Inflammatory macrophage treated with lipopolysaccharide for 1 hour (primary cell): ENCODE measurements around the gene SNX1.
A peak's percentile ranks its signal among the peaks of the same experiment; 100 is the strongest.

Experiments
- DNase-seq, 2 donors: peaks; one replicate each; pipeline ENCODE4 v3.0.0-alpha.2; 2020 to 2022

Gene SNX1

DNA sequence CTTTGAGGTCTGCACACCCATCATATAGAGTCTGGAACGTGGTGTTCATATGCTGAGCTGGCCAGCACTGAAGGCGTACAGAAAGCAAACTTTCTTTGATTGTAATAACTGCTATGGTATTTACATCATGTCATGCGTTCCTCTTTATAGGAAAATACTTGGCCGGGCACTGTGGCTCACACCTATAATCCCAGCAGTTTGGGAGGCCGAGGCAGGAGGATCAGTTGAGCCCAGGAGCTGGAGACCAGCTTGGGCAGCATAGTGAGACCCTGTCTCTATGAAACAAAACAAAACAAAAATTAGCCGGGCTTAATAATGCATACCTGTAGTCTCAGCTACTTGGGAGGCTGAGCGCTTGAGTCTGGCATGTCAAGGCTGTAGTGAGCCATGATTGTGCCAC, 52.4 kb downstream of the SNX1 start:
- no peak for DNase-seq

DNA sequence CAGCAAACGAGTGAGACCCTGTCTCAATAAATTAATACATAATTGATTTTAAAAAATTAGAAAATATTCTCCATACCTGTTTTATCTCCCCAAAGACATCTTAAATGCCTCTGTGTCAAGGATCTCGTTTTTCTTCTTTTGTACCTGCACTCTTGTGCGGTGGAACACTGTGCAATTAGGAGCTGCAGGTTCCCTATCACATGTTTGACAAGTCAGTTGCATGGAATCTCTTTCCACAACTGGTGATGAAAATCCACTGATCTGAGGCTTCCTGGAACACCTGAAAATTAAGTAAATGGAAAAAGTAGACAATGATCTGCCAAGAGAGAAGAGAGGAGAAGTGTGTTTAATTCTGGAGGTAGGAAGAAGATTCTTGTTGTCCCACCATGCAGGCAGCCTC, 52.8 kb downstream of the SNX1 start:
- DNase-seq, result no peak

DNA sequence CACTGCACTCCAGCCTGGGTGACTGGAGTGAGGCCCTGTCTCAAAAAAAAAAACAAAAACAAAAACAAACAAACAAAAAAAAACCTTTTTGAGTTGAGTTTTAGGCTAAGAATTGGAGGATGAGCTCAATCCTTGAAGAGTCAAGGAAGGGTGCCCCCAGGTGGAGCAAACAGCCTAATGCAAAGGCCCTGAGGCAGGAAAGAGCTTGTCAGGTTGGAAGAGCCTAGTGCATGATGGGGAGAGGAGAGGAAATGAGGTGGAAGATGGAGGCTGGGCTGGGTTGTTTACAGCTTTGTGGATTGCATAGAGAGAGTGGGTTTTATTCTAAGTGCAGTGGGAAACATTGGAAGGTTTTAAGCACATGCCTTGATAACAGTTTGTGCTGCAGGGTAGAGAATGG, 53.6 kb downstream of the SNX1 start:
- DNase-seq, result peak in 1 of 2 donors; percentile 5

DNA sequence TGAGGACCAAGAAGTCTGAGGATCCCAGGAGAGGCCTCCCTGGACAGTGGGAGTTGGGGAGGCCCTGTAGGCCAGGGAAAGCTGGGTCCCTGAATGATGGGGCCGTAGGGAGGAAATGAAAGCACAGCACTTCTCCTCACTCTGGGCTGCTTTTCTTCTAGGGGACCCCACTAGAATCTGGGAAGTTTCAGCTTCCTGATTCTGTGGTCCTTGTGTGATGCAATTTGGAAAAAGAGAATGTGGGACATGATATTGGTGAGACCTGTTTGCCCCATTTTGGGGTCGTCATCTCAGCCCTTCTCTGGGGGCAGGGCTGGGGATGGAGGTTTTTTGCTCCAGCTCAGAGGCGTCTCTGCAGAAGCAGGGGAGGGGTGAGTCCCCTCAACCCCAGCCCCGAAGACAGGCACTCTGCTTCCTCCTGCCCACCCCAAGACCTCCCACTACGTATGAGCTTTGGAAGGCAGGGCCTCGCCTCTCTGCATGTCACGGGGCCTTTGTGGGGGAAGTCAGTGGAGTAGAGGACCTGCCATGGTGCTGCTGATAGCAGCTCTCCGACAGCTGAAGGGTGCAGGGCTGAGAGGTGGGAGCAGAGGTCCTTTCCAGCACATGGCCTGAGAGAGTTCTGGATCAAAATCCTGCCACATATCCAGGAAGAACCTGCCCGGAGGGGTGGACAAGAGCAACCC, 54.3 kb downstream of the SNX1 start:
- peak; percentile 15 to 41 for DNase-seq

DNA sequence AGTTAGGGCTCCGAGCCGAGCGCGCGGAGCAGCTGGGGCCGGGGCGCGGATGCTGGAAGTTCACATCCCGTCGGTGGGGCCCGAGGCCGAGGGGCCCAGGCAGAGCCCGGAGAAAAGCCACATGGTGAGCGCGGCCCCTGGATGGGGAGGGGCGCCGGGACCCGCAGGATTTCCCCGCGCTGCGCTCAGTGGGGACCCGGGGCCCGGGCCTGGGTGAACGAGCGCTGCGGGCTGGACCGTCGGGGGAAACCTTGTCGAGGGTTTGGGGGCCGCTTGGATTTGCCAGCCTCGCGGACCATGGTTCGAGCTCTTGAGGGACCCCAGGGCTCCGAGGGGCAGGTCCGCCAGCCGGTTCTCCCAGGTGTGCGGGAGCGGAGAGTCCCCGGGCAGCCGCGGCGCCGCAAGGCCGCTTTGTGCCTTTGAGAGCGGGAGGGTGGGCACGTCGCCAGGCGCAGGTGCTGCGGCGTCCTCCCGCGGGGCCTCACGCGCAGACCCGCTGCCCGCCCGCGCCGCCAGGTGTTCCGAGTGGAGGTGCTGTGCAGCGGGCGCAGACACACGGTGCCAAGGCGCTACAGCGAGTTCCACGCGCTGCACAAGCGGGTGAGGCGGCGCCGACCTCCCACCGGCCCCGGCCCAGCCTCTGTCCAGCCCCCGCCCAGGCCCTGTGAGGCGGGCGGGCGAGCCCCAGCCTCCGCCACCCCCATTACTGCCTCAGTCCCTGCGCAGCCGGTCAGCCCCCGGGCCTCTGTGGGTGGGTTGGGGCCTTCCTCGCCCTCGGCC, 56.1 kb downstream of the SNX1 start, which contains the start of gene SNX22:
SNX22 (plus strand) TSS at position 5 of the 780 bp plus-strand sequence; CDS start at position 50, 45 bp downstream.
- no peak for DNase-seq

DNA sequence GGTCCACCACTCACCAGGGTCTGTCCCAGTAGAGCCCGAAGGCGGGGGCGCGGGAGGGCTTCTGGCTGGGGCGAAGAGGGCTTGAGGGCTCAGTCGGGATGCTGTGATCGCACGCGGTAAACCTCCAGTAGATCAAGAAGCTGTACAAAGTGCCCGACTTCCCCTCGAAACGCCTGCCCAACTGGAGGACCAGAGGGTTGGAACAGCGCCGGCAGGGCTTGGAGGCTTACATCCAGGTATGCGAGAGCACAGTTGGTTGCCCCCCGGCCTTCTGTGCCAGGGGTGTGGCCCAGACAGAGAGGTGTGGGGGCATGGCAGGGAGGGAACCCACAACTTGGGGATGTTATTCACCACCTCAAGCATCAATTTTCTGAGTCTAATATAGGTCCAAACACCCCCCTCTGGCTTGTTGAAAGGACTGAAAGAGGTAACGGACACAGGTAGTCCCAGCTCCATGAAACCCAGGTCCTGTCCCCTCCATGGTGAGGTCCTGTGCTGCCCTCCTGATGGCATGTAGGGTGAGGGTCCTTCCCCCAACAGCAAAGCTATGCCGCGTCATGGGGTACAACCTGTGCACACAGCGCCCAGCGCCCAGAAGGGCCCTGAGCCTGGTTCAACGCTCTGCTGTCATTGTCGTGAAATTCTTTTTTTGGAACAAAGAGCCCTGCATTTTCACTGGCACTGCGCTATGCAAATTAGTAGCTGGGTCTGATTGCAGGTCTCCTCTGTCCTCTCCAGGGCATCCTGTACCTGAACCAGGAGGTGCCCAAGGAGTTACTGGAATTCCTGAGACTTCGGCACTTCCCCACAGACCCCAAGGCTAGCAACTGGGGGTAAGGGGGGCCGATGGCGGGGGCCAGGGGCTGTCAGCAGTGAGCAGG, 57.0 kb downstream of the SNX1 start:
- DNase-seq, result peak in 1 of 2 donors; percentile 5

DNA sequence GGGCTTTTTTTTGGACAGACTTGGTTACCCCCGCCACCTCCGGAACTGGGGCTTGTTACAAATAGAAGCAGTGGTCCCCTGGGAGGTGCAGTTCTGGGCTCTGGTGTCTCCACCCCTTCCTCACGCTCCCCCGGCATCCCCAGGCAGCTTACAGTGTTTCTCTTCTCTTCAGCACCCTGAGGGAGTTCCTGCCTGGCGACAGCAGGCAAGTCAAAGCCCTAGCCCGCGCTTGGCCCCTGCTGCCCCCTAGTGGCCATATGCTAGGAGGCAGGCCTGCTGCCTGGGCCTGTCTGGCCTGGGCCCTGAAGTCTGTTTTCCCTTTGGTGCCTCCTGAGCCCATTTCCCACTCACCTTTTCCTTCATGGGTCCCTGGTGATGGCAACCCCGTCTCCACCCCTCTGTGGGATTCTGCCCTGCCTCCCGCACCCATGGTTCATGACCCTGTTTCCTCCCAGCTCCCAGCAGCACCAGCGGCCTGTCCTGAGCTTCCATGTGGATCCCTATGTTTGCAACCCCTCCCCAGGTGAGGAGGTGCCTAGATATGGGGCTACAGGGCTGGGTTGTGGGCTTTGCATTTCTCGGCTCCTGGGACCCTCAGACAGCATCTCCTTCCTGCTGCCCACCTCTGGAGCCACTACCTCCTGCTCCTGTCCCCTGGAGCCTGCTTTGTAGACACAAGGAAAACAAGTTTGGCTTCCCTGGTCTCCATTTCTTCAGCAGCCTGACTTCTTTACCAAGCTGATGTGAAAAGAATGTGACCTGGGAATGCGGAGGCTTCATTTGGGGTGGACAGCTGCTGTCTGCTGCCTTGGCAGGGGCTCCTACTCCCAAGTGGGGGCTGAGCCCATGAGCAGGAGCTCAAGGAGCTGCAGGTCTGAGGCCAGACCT, 57.9 kb downstream of the SNX1 start:
- DNase-seq, result peak; percentile 69 to 98

DNA sequence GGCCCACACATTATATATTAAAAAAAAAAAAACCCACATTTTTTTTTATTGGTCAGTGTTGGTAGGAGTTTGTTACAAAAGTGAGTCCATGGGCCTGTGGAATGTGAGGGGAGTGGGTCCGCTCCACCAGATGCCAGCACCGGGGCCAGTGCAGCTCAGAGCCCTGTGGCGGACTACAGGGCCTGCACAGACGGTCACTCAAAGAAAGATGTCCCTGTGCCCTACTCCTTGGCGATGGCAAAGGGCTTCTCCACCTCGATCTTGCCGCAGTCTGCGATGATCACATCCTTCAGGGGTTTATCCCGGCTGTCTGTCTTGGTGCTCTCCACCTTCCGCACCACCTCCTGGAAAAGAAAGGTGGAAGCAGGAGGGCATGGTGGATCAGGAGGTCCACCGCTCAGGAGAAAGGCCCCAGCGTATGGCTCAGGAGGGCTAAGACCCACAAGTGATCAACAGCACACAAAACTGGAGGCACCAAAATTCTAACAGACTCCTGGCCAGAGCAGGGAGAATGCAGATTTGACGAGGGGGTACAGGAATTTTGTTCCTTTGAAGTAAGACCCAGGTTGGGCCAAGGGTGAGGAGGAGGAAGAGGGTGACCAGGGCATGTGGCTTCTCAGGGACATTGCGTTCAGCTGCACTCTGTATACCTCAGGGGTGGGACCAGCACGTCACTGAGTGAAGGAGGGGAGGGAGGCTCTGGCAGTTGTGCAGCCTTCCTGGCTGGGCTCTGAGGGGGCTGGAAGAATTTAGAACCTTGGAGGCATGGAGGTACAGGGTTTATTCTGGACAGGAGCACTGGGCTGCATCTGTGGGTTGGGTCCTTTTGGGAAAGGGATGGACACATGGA, 60.2 kb downstream of the SNX1 start:
- no peak for DNase-seq

DNA sequence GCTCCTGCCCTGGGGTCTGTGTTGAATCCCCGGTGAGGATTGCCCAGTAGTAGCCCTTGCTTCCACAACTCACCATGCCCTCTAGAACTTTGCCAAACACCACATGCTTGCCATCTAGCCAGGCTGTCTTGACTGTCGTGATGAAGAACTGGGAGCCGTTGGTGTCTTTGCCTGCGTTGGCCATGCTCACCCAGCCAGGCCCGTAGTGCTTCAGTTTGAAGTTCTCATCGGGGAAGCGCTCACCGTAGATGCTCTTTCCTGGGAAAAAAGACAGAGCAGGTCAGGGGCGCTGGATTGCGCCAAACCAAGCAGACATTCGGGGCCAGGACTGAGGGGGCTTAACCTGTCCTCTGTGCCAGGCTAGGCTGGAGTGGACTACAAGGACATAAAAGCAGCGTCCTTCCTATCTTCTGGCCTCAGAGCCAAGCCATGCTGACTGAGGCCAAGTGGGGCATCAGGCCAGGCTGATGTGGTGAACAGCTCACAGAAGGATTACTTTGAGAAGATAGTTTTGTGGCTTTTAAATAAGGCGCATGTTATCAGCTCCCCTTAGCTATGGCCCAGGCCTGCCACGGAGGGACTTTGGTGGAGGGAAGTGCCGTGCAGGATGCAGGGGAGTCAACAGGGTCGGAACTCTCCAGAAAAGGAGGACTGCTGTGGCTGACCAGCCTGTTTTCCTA, 61.0 kb downstream of the SNX1 start:
- DNase-seq, result no peak

DNA sequence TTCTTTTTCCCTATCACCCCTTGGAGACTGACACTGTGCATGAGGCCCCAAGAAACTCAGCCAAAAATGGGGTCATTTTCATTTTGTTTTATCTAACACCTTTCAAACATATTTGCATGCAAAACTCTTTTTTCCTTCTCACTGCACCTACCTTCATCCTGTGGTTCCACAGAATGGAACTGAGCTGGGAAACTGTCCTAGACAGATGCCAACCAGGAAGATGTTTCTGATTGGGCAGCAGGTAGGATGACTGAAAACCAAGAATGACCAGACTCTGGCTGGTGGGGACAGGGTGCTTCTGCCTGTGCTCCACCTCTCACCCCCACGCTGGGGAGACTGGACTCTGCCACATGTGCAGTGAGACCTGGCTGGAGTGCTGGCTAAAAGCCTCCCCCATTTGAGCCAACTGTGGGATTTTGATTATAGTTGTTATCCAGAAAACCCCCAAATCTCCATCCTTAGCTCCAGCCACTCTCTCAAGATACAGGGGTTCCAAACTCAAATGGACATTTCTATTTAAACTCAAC, 61.9 kb downstream of the SNX1 start:
- DNase-seq, result no peak

DNA sequence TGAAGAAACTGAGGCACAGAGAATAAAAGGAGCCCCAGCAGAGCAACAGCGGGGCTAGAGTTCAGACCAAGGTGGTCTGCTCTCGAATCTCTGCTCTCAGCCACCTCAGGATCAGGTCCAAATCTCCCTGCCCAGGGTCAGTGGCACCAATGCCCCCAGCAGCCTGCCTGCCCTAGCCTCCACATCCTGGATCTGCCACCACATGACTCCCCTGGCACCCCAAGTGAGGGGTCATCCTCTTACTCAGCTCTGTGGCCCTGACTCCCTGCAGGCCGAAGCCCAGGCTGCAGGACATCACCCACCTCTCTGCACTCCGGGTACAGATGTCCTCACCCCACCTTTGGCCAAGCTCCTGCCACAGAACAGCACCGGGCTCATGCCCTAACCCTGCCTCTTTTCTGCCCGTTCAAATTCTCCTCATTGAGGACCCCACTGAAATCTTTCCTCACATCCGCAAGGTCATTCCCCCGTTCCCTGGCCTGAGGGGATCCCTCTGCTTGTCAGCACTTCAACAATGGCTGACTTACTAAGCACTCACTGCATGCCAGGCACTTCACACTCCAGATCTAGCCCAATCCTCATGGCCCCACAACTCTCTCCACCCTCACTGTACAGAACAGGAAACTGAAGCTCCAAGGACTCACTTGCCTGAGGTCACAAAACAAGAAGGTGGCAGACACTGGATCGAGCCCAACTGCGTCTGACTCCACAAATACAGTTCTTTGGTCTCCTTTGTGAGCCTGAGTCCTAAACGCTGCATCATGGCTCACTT, 62.8 kb downstream of the SNX1 start:
- no peak for DNase-seq

DNA sequence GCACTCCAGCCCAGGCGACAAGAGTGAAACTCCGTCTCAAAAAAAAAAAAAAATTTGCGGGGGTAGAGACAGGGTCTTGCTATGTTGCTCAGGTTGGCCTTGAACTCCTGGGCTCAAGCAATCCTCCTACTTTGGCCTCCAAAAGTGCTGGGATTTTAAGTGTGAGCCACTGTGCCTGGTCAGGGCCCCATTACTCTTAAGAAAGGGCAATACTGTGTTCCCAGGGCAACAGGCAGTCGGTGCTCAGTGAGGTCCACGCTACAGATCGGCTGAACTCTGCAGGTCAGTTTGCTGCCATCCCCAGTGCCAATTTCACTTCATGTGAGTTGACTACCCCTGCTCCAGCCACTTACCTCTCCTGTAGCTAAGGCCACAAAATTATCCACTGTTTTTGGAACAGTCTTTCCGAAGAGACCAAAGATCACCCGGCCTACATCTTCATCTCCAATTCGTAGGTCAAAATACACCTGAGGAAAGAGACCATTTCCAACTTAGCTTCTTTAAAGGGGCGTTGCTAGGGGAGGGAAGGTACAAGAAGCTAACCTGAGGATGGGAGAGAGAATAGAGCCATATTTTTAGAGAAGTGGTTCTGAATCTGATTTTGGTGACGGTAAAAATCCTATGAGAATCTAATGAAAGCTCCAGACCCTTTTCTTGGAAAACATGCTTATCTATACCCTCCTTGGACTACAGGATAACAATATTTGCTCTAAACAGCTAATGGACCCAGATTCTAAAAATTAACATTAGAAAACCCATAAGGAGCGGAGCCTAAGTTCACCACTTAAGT, 66.1 kb downstream of the SNX1 start:
- no peak for DNase-seq

DNA sequence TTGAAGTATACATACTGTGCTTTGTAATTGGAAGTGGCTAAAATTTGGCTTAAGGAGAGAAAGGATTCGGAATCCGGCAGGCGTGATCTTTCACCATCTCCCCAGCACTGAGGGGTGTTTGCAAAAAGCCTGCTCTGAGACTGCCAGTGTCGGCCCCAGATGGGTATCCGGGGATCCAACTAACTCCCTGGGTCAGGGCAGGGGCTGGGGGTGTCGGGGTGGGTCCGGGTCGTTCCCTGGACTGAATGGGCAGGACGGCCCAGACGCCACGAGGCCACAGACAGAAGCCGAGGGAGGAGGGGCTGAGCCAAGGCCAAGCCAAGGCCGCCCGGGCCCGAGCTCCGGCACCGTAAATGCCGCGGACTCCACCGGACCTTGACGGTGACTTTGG, 66.7 kb downstream of the SNX1 start:
- no peak for DNase-seq

DNA sequence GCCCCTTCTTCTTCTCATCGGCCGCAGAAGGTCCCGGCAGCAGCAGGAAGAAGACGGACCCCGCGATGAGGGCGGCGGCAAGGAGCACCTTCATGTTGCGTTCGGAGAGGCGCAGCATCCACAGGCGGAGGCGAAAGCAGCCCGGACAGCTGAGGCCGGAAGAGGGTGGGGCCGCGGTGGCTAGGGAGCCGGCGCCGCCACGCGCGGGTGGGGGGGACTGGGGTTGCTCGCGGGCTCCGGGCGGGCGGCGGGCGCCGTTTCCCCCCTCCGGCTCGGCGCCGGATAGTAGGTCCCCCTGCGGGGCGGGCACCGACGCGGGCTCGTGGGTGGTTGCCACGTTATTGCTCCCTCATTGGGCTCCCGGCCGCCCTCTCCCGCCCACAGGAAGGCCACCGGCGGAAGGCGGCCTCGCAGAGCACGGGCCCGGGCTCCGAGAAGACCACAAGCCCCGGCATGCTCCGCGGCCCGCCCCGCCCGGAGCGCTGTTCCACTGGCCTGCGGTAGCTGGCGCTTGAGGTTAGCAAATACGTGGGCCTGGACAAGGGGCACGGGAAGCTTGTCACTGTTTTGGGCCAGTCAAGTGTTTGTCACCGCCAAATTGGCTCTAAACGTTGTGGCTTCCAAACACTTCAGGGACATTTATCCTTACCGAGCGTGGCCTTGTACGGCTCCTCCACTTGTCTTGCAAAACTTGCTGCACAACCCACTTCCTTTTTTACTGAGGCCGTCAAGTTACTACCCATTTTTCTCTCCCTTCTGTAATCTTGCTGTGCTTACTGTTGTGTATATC, 67.3 kb downstream of the SNX1 start, which contains the start of gene PPIB:
PPIB (minus strand) TSS at position 154 of the 790 bp plus-strand sequence; CDS start at position 118, 36 bp downstream.
- peak; percentile 97 for DNase-seq

DNA sequence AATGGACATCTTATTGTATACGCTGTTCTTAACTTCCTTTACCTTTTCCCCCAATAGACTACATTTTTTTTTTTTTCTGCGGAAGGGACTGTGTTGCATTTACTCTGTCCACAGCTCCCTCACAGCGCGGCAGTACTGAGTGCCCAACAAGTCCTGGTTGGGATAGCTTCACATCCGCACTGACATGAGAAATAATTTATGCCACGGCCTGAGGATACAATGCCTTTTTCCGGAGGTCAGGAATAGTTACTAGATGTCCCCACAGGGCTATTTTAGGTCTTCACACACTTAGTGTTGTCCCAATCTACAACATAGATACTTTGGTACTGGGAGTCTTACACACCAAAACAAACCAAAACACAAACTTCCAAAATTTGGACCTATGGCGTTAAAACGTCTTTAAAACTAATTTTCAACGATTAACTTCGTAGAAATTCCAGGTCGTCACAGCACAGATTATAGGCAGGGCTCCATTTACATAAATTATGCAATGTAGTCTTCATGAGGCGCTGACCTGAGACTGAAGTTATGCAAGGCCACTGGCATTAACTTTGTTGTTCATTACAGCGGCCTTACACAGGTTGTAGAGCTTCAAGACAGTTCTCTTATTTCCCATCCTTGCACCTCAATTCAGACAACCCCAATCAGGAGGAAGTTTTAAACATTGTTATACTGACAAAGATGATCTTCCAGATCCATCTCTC, 68.0 kb downstream of the SNX1 start:
- peak; percentile 38 to 63 for DNase-seq

DNA sequence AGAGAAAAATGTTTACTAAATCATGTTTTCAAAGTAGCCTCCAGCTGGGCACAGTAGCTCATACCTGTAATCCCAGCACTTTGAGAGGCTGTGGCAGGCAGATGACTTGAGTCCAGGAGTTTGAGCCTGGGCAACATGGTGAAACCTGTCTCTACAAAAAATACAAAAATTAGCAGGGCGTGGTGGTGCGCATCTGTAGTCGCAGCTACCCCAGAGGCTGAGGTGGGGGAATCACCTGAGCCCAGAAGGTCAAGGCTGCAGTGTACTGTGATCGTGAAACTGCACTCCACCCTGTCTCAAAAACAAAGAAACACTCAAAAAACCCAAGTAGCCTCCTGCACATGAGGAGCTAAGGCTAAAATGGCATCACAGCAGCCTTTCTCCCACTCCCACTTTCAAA, 68.7 kb downstream of the SNX1 start:
- no peak for DNase-seq
